Prostate gland (tissue), 2 donors: ENCODE results near the gene TRIM26. TPM values are rescaled to one million over a fixed set of nuclear protein-coding genes. Genes with fewer than 3 reads are reported as not detected.

Source experiments
- DNase-seq: peaks from one replicate; pipeline ENCODE4 v3.0.0-alpha.2; 2019; ENCODE audit warnings: low spot score
- H3K27ac ChIP-seq, 2 donors: fragments of 200-600 bp; sonication (generic); 2 replicates each; pipeline ENCODE4 v1.5.1; 2017 to 2019
- H3K27me3 ChIP-seq: fragments of 200-600 bp; sonication (generic); replicated peaks from 2 replicates; pipeline ENCODE4 v1.5.1; 2019; ENCODE audit not compliant: insufficient read depth
- H3K36me3 ChIP-seq, 2 donors: fragments of 200-600 bp; sonication (generic); 1 replicate in 1 of 2; 2 replicates in 1 of 2; pipeline versions ENCODE4 v1.5.1 to v1.8.1; 2017 to 2019
- H3K4me1 ChIP-seq: fragments of 200-600 bp; sonication (generic); replicated peaks from 2 replicates; pipeline ENCODE4 v1.5.1; 2019
- H3K4me3 ChIP-seq, 2 donors: fragments of 200-600 bp; sonication (generic); 2 replicates each; pipeline ENCODE4 v1.5.1; 2017 to 2019
- H3K9me3 ChIP-seq: fragments of 200-600 bp; sonication (generic); 2 replicates; pipeline ENCODE4 v1.5.1; 2017
- POLR2A ChIP-seq: fragments of 450-650 bp; IDR thresholded peaks from one replicate; pipeline ENCODE4 v1.6.1; 2016; ENCODE audit warnings: antibody characterized with exemption, mild to moderate bottlenecking
- POLR2AphosphoS5 ChIP-seq: sonication (generic); formaldehyde crosslinking; IDR thresholded peaks from one replicate; pipeline ENCODE4 v1.6.1; 2017; ENCODE audit warnings: antibody characterized with exemption
- WGBS: methylation state at CpG from one replicate; pipeline ENCODE4 v1.1.5; 2018; 5-methylcytosine and 5-hydroxymethylcytosine counted together
- intact Hi-C: fragments of 100-400 bp; cut with DNase I; formaldehyde crosslinking; loops from one replicate; pipeline ENCODE4 v1.14.2; 2022
- total RNA-seq, 2 donors: library from RNA; depleted of rRNA; stranded (reverse); fragments of >200 nt; gene quantifications; one replicate each; pipeline ENCODE4 v1.1.0, GENCODE V29; 2016
- TF ChIP-seq, protein P1 (sequence below), 4 experiments: fragments of 200-600 bp in 2 of 4; fragments of 450-650 bp in 2 of 4; sonication (generic) in 2 of 4; IDR thresholded peaks; 1 replicate in 3 of 4; 2 replicates in 1 of 4; pipeline ENCODE4 v1.5.1; 2016 to 2019; ENCODE audit warnings: antibody characterized with exemption in 4 of 4, mild to moderate bottlenecking in 2 of 4, moderate library complexity in 2 of 4

TRIM26 gene
- total RNA-seq, 2 donors from 2014 or later = 74.8 to 100 TPM

DNA sequence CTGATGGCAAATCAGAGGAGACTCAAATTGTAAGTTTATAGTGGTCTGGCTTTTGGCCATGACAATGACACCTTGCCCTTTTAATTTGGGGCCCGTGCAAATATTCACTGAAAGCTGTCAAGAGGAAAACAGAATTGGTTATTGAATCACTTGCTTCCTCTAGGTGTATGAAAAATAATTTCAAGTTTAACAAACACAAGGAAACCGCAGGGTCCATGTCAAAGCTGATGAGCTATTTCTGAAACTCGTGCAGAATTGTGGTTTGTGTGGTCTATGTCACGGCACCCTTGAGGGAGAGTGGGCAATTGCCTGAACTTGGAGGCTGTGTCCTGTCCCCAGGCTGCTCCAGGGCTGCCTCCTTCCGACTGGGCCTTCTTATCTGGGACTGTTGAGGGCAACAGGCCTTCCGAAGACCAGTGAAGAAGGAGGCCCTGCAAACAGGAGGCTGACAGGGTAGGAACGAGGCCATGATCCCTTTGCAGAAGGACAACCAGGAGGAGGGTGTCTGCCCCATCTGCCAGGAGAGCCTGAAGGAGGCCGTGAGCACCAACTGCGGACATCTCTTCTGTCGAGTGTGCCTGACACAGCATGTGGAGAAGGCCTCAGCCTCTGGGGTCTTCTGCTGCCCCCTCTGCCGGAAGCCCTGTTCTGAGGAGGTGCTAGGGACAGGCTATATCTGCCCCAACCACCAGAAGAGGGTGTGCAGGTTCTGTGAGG is 76.5 kb downstream of the TRIM26 start:
- TF ChIP-seq POLR2AphosphoS5 = no peak
- no peak for TF ChIP-seq POLR2A
- TF ChIP-seq, protein P1, sequence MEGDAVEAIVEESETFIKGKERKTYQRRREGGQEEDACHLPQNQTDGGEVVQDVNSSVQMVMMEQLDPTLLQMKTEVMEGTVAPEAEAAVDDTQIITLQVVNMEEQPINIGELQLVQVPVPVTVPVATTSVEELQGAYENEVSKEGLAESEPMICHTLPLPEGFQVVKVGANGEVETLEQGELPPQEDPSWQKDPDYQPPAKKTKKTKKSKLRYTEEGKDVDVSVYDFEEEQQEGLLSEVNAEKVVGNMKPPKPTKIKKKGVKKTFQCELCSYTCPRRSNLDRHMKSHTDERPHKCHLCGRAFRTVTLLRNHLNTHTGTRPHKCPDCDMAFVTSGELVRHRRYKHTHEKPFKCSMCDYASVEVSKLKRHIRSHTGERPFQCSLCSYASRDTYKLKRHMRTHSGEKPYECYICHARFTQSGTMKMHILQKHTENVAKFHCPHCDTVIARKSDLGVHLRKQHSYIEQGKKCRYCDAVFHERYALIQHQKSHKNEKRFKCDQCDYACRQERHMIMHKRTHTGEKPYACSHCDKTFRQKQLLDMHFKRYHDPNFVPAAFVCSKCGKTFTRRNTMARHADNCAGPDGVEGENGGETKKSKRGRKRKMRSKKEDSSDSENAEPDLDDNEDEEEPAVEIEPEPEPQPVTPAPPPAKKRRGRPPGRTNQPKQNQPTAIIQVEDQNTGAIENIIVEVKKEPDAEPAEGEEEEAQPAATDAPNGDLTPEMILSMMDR (IDR thresholded peaks at IDR 0.05) = no peak
- Histone ChIP-seq H3K27ac (no peak overlapping the region), H3K4me3 (no peak overlapping the region), H3K36me3 (no peaks in the 10 kb centered on the region), H3K27me3 (no peaks in the 10 kb centered on the region), H3K4me1 (no peaks in the 10 kb centered on the region), H3K9me3 (no peaks in the 10 kb centered on the region)
- no peak for DNase-seq
- 83% methylated on average over 11 of the region's 11 CpGs for WGBS
- intact Hi-C loops = no loop called here

DNA sequence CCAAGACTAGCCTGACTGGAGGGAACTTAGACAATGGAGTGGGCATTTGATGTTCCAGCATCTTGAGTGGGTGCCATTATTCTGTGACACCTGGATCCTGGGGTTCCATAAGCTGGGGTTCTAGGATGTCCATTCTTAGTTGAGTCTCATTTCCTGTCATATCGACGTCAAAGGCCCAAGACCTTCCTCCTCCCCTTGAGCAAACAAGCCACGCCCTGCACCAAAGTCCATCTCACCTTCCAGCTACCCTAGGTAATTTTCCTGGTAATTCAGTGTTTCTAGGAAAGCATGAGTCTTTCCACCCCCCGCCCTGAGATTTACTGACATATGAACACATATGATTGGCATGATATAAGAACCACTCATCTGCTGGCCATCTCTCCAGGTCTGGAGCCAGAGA is 77.4 kb downstream of the TRIM26 start, which contains the start of gene TRIM40:
Gene TRIM40 (plus strand): TSS at position 384 of the 400 bp plus-strand sequence. CDS start 897 bp downstream, outside the sequence.
- no peaks in the 10 kb centered on the region for H3K27me3 ChIP-seq
- WGBS = 80% methylated on average over 4 of the region's 4 CpGs
- DNase-seq = no peak

DNA sequence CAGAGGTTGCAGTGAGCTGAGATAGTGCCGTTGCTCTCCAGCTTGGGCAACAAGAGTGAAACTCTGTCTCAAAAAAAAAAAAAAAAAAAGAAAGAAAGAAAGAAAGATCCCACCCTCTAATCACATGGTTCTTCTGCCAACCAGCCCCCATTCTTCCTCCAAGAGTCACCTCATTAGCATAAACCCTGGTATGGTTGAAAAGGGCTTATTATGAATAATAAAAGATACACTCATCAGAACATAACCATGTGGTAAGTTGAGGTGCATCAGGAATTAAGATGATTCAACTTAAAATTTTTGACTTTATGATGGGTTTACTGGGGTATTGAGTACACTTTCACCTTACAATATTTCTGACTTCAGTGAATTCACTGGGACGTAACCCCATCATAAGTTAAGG is 78.1 kb downstream of the TRIM26 start:
- Histone ChIP-seq H3K4me3 (no peak overlapping the region), H3K4me1 (no peaks in the 10 kb centered on the region), H3K9me3 (no peaks in the 10 kb centered on the region), H3K36me3 (no peaks in the 10 kb centered on the region), H3K27ac (no peak overlapping the region), H3K27me3 (no peaks in the 10 kb centered on the region)
- no peak for DNase-seq
- WGBS = 89% methylated on average over 2 of the region's 2 CpGs
- TF ChIP-seq POLR2AphosphoS5 (no peak), POLR2A (no peak)
- TF ChIP-seq, protein P1 (IDR thresholded peaks at IDR 0.05) = no peak
- intact Hi-C loops = no loop called here

More for the DNA sequence above, 77.4 kb downstream of the TRIM26 start, which contains the start of gene TRIM40:
- Histone ChIP-seq H3K27ac (no peak within 1 kb of the TSS), H3K4me1 (no peaks in the 10 kb centered on the region), H3K9me3 (no peaks in the 10 kb centered on the region), H3K4me3 (no peak within 1 kb of the TSS), H3K36me3 (no peaks in the 10 kb centered on the region)
- TF ChIP-seq POLR2A = no peak
- TF ChIP-seq POLR2AphosphoS5 = no peak
- TF ChIP-seq, protein P1 (IDR thresholded peaks at IDR 0.05) = no peak
- intact Hi-C loops = no loop called here

Other genes with a start within 250 kb of the TRIM26 start
- gene POLR1H, start 152.1 kb downstream of the TRIM26 start, total RNA-seq = 10 to 100 TPM; 31.9 to 36.3 TPM
- gene PPP1R11, start 146.2 kb downstream of the TRIM26 start, total RNA-seq = 10 to 100 TPM; 49.7 to 59.3 TPM
- 10 to 100 TPM in 1 of 2 donors, 1 to 10 TPM in 1; 9.0 to 29.1 TPM for gene RNF39, start 137.6 kb downstream of the TRIM26 start, total RNA-seq
- under 1 TPM in 1 of 2 donors, not detected in 1; 0.32 TPM for gene TRIM31, start 100.3 kb downstream of the TRIM26 start, total RNA-seq
- gene TRIM40, start 77.3 kb downstream of the TRIM26 start, total RNA-seq = not detected
- not detected for gene TRIM10, start 52.2 kb downstream of the TRIM26 start, total RNA-seq
- gene TRIM15, start 49.9 kb downstream of the TRIM26 start, total RNA-seq = not detected
- 10 to 100 TPM; 15.2 to 27.7 TPM for gene TRIM39, start 113.5 kb upstream of the TRIM26 start, total RNA-seq
- gene RPP21, start 131.8 kb upstream of the TRIM26 start, total RNA-seq = 100 to 1,000 TPM in 1 of 2 donors, 10 to 100 TPM in 1; 86.7 to 121 TPM